ENCODE measurements around the gene SLC7A6OS.

Gene SLC7A6OS

DNA sequence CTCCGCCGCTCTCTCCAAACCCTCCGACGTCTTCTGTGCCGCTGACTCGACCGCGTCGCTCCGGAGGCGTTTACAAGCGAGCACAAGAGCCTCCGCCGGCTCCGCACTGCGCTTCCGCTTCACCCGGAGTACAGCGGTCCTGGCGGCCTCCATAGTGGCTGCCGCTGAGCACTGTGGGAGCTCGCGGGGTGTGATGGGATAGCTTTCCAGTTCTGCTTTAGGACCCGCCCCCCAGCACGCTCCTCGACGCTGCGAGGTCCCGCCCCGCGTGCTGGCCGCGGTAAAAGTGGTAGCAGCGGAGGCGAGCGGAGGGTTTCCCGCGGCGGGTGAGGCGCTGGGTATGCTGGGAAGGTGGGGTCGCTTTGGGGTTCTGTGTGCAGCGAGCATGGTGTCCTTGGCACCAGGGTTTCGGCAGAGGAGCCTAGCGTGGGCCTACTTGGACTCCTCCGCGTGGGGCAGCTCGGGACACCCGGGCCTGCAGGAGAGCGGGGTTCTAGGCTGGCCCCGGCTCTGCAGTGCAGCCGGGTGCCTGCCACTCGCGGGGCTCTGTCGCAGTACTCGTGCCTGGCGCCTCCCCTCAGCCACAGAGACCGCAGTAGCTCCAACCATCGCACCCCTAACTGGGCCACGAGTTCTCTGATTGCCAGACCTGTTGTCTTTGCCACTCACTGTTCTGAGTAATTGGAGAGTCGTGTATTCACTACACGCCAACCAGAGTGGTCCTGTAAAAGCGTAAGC, at the start of gene SLC7A6OS, which contains the start of gene PRMT7:
SLC7A6OS (minus strand) TSS at position 173 of the 738 bp plus-strand sequence; CDS start at position 153, 20 bp downstream.
PRMT7 (plus strand) TSS at position 246 of the 738 bp plus-strand sequence. CDS start 4,961 bp downstream, outside the sequence.
- DNase-seq: peak; percentile 81

DNA sequence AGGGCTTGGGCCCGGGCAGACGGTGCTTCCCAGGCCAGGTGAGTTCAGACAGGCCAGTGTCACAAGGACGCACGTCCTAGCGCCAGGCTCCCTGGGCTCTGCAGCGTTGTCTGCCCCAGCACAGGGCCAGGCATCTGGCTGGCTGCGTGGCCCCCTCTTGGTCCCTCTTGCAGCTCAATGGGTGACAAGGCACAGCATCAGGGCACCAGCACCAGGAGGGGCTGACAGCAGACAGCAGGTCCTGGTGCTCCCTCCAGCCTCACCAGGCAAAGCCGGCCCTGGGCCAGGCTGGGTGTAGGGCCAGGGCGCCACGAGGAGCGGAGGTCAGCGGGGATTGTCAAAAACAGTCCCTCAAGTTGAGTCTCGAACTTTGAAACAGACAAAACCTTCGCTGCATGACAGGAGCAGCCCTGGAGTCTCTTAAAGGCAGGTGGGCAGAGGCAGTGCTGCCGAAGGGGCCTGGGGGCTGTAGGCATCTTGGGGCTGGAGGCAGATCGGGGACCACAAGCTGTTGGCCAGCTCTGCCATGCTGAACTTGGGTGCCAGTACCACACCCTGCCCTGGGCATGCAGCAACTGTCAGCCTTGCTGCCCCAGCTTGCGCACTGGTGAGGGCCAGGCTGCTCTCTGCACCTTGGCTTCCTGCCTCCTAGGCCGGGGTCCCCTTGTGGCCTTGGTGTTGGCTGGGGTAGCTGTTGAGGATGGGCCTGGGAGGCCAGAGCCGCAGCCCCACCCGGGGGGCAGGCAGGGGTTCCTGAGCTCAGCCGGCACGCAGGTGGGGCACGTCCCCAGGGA, 48.8 kb upstream of the SLC7A6OS start:
- DNase-seq: no peak

DNA sequence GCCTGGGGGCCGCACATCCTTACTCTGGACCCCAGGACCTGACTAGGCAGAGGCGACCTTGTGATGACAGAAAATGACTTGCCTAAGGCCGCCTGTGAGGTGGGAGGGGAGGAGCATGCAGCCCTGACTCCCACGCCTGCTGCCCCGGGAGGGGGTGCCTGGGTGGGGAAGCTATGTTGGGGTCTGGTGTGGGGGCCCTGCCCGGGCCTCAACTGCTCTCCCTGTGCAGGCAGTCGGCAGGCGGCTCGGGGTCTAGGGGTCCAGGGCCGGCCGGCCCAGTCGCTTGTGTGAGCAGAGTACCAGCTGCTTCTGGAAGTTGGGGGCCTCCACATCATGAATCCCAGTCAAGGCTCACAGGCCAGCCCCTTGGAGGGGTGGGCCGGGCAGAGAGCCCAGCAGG, 48.2 kb upstream of the SLC7A6OS start:
- DNase-seq: no peak

DNA sequence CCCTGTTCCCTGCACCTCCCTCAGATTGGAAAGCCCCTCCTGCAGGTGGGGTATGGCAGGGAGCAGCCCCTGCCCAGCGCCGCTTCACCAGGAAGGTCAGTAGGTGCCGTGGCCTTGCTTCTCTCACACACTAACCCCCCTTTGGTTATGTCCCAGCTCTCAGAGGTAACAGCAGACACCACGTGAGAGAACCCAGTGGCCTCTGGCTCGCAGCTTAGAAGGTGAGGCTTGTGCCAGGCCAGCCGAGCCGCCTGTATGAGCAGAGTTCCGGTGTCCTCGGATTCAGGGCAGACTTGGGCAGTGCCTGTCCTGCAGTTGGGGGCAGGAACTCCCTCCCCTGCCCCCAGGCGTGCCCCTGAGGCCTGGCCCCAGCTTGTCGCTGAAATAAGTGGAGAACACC, 47.2 kb upstream of the SLC7A6OS start:
- DNase-seq: no peak

DNA sequence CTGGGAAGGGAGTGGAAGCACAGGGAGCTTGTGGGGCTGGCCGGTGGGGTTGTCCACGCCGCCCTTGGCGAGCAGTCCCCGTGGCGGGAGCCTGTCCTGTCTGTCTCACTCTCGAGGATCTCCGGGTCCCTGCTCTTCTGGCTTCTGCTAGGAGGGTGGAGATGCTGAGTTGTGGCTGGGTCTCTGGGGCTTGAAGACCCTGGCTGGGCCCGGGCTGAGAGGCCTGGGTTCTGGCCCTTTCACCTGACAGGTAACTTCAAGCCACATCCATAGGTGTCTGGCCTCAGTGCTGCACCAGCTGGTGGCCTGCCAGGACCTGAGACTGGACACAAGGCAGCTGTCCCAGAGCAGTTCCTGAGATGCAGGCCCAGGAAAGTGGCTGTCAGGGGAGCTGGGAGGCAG, 46.8 kb upstream of the SLC7A6OS start:
- no peak for DNase-seq

DNA sequence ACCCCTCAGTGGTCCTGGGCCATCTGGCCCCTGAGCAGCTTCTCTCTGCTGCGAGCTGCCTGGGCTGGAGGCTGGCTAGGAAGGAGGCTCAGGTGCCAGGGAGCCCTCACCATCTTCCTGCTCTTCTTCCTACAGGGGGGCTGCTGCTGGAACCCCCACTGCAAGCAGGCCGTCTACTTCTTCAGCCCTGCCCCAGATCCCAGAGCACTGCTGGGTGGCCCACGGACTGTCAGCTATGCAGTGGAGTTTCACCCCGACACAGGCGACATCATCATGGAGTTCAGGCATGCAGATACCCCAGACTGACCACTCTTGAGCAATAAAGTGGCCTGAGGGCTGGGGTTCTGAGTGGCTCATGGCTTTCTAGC, 46.2 kb upstream of the SLC7A6OS start:
- DNase-seq: no peak

DNA sequence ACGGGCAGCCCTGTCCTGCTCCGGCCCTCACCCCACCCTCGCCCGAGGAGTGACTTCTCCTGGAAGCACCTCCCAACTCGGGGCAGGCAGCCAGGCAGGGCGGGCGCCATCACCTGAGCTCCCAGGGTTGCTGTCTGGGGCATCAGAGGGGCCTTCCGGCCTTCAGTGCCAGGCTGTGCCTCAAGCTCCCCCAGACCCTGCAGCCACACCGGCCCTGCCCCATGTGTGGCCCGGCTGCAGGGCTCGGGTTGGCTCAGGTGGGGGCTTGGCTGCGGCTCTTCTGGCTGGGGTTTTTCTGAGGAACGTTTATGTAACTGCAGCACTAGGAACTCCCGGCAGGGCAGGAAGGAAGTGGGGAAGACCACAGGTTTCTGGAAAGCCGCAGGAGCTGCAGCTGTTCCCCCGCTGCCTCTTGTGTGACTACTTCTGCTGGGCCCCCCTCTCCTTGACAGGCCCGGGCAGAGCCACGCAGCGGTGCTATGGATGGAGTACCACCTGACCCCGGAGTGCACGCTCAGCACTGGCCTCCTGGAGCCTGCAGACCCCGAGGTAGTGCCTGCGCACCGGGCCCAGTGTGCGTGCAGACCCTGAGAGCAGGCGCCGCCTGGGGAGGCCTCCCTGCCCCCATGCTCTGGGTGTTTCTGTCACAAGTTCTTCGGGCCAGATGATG, 45.6 kb upstream of the SLC7A6OS start:
- DNase-seq: peak; percentile 50

DNA sequence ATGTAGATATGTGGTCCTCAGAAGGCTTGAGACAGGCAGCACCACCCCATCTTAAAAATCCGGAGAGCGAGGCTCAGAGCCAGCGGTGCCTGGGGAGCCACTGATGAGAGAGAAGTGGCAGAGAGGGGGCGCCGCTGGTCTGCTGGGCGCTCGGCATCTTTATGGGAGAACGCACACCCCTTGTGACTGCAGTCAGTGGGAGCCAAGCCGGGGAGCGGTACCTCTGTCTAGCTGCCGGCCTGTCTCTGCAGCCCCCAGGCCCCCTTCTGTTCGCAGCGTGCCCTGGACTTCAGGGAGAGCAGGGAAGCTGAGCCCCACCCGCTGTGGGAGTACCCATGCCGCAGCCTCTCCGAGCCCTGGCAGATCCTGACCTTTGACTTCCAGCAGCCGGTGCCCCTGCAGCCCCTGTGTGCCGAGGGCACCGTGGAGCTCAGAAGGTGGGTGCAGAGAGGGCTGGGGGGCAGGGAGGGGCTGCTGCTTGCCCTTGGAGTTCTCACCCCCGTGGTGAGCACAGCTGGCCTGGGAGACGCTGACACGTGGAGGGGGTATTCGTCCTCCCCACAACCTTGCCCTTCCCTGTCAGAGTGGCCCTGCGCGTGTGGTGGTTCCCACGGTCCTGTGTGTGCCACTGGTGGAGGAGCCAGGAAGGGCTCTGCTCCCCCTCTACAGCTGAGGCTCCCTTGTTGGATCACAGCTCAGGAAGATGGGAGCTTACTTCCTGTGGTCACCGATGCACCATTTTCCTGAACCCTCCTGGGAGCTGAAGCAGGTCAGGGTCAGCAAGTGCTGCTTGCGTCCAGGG, 44.9 kb upstream of the SLC7A6OS start:
- no peak for DNase-seq

DNA sequence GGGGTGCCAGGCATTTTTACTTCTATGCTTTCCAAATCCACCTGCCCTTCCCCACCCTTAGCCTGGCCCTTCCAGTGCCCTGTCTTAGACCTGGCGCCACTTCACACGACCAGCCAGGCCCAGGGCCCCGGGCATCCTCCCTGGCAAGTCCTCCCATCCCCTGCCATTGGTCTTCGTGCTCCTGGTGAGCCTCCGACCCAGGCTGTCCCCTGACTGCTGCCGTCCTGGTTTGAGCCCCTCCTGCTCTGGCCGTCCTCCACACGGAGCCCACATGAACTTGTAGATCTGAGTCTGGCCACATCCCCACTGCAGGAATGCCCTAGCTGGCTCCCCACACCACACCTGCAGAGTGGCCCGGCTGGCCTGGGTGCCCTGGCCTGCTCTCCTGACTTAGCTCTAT, 44.1 kb upstream of the SLC7A6OS start:
- DNase-seq: no peak

DNA sequence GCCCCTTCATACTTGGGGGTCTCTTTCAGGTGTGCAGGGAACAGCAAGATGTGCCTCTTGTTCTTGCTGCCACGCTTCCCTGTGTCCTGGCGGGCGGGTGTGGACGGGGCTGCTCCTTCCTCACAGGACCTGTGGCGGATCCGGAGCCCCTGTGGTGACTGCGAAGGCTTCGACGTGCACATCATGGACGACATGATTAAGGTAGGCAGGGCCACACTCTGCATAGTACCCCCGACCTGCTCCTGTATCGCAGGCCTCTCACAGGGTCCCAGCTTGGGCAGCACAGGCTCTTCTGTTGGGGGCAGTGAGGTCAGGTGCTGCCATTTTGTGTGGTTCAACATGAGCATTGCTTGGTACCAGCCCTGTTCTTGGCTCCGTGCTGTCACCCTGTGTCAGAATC, 42.6 kb upstream of the SLC7A6OS start:
- no peak for DNase-seq

DNA sequence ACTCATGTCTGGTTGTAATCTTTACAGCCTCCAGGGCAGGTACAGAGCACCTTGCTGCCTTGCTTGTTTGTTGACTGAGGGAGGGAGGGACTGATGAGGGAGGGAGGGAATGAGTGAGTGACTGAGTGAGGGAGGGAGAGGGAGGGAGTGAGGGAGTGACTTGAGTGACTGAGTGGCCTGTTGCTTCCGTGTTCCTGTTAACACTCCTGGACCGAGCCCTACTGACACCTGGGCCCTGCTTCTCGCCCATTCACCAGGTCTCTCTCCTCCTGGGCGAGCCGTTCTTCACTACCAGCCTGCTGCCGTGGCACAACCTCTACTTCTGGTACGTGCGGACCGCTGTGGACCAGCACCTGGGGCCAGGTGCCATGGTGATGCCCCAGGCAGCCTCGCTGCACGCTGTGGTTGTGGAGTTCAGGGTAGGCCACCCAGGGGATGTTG, 41.3 kb upstream of the SLC7A6OS start:
- no peak for DNase-seq

DNA sequence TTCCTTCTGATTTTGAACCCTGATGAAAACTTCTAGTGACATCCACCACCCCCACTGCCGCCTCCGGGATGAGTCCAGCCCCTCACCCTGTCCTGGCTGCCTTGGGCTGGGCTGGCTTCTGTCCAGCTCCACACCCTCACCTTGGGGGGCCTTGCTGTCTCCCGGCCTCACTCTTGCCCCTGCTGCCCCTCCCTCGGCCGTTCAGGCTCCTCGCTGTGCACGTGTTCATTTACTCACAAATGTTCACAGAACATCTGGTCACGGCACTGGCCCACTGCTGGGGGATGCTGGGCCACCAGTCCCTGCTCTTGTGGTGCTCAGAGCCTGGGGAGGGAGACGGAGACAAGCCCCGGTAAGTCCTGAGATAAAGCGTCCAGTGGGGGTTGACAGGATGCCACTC, 40.7 kb upstream of the SLC7A6OS start:
- no peak for DNase-seq

DNA sequence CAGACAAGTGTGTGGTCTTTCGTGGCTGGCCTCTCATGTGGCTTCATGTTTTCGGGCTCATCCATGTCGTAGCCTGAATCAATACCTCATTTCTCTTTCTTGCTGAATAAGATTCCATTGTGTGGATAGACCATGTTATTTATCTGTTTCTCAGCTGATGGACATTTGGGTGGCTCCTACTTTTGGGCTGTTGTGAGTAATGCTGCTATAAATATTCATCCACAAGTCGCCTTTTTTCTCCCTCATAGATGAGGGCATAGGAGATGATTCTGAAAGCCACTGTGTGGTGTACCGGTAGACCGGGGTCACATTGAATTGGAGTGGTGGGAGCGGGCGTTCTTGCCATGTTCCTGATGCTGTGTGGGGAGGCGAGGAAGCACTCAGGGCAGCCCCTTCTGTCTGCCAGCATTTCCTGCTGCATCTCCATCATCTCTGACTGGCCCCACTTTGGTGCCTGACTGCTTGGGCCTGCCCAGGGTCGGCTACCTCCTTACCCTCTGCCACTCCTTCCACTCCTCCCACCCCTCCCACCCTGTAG, 40.1 kb upstream of the SLC7A6OS start:
- no peak for DNase-seq

DNA sequence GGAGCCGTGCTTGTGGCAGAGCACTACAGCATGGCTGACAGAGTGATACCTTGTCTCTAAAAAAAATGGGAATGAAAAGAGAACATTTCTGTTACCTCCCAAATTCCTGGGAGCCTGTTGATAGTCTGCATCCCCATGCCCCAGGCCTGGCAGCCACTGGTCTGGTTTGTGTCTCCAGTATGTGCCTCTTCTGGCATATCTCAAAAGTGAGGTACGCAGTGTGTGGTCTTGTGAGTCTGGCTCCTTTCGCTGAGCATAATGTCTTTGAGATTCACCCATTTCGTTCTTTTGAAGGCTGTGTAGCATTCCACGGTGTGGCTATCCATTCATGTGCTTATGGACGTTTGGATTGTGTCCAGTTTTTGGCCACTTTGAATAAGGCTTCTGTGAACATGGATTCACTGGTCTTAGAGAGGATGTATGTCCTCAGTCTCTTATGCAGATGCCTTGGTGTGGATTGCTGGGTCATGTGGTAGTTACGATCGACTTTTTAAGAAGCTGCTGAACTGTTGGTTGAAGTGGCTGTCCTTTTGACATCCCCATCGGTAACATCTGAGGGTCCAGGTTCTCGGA, 39.2 kb upstream of the SLC7A6OS start:
- DNase-seq: no peak

DNA sequence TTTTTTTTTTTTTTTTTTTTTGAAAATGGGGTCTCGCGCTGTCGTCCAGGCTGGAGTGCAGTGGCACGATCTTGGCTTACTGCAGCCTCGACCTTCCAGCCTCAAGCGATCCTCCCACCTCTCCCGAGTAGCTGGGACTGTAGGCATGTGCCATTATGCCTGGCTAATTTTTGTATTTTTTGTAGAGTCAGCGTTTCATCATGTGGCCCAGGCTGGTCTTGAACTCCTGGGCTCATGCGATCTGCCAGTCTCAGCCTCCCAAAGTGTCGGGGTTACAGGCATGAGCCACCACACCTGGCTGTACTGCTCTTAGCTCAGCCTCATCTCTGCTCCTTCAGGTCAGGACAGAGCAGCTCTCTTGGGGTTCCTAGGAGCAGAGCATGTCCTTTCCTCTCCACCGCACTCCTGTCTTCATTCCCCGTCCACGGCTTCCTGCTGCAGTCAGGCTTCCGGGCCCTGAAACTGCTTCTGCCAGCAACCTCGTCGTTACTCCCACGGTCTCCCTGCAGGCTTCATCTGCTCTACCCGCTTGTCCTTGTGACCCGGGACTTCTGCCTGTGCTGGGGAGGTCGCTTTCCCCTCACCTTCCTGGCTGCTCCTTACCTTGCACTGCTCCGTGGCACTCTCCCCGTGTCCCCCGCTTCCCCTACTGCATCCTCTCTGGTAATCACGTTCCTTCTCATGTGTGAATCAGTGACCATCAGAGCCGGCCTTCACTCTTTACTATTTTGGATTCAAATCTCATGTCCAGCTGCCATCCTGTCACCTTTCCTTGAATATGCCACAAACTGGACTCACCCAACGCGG, 38.1 kb upstream of the SLC7A6OS start:
- no peak for DNase-seq

DNA sequence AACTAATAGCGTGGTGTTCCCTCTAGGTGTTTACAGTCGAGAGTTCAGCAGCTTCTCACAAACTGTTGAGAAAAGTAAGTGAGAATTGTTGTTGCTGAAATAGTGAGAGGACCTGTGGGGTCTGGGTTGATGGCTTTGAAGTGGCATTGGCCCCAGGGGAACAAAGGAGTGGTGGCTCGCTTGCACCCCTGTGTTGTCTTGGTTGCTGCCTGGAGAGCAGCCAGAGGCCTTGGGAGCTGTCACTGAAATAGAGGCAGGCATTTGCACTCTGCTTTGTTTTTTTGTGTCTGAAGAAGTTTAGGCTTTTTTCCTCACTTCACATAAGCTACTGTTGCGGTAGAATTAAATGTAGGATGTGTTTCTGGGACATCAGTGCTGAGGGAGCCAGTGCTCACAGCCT, 36.9 kb upstream of the SLC7A6OS start:
- no peak for DNase-seq

DNA sequence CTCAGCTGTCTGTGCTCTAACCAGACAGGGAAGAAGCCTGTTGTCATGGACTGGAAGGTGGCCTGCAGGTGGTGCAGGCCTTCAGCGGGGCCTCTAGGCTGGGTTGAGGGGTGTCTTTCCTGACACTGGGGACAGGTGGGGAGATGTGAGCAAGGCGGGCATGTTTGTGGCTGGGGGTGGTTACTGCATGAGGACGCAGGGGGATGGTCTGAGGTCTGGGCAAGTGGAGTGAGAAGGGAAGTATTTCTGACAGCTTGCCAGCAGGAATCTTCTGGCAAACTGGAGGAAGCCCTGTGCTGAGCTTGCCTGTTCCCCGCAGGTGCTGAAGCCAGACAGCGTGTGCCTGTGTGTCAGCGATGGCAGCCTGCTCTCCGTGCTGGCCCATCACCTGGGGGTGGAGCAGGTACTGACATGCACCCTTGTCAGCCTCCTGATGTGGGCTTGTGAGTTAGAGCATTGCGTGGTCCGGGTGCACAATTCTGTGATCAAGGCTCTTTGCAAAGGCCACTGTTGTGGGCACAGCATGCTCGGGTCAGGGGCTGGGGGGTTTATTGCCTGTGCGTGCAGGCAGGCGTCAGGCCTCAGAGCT, 36.2 kb upstream of the SLC7A6OS start:
- DNase-seq: no peak

DNA sequence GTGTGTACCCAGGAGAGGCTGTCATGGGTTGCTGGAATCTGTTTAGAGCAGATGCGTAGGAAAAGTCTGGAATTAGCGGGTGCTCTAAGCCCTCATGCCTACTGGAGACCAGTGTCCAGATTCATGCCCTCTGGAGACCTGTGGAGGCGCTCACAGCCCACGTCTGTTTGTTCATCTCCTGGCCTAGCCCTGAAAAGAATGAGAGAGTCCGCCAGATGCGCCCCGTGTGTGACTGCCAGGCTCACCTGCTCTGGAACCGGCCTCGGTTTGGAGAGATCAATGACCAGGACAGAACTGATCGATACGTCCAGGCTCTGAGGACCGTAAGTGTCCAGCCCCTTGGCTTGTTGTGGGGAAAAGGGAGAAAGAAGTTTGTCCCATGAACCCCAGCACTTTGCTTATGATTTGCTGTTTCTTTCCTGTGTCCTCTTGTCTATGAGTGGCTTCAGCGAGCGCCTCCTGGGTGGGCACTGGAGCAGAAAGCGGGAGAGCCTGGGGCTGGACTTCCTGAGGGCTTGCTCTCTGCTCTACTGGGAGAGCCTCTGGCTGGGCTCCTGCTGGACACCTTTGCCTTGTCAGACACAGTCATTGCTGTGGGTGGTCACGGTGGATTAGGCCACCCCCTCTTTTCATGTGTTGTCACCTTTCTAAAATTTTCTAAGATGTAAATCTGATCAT, 35.4 kb upstream of the SLC7A6OS start:
- DNase-seq: no peak

DNA sequence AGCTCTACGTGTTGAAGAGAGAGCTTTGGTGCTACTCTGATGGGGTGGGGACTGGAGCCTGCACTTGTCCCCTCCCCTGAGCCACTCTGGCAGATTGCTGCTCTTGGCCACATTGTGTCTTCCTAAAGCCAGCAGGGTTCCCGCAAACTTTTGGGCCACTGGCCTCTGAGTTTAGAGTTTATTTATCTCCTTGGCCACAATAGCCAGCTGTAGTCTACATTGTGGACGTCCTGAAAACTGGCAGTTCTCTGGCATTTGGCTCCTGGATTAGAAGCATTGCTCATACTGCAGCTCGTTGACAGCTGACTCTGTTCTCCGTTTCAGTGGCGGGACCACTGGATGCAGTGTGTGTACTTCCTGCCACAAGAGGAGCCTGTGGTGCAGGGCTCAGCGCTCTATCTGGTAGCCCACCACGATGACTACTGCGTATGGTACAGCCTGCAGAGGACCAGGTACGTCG, 34.6 kb upstream of the SLC7A6OS start:
- DNase-seq: no peak

DNA sequence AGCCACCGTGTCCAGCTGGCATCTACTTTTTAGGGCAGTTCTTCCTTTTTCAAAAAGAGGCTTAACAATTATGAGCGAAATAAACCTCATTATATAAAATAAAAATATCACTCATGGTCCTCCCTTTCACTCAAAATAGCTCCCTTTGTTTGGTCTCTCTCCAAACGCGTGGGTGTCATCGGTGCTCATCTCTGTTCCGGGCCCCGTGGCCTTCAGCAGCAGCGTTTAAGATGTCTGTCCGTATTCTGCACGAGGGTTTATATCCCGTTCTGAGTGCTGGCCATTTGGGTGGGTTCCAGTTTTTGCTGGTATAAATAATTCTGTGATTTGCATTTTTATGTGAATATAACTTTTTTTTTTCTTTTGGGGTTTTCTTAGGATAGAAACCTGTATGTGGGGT, 33.5 kb upstream of the SLC7A6OS start:
- DNase-seq: no peak
